ENCODE measurements around the gene RYR1.
"Not testable (repeated sequence)": the region's sequence is repeated elsewhere in the genome, so short reads cannot be mapped to it uniquely, and the experiment has no call there.

RYR1 gene

GRCh38 chr19:38544569-38545315 is 111.3 kb downstream of the RYR1 start:
- DNase-seq: no peak

- no peak for DNase-seq
Observed at GRCh38 chr19:38545596-38545995, 112.1 kb downstream of the RYR1 start.

GRCh38 chr19:38547421-38547820 is 113.9 kb downstream of the RYR1 start:
- DNase-seq: no peak

GRCh38 chr19:38549061-38549460 is 115.6 kb downstream of the RYR1 start:
- DNase-seq: no peak

GRCh38 chr19:38549942-38550341 is 116.5 kb downstream of the RYR1 start:
- no peak for DNase-seq

GRCh38 chr19:38550376-38550775 is 116.9 kb downstream of the RYR1 start:
- DNase-seq: no peak

DNA sequence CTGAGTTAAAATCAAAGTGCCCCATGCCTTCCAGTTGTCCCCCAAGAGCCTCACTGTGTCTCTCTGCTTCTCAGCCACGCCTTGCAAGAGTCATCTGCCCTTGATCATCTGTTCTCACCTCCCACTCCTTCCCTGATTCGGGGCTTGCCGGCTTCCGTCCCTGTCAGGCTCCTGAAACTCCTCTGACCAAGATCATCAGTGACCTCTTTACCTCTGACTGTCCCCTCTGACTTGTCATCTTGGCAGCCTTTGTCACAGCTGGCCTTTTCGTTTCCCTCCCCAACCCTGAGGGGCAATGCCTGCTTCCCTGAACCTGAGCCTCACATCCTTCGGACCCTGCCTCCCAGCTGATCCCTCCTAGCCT is 117.9 kb downstream of the RYR1 start:
- DNase-seq: no peak

GRCh38 chr19:38553239-38553638 is 119.7 kb downstream of the RYR1 start:
- DNase-seq: not testable (repeated sequence)

DNA sequence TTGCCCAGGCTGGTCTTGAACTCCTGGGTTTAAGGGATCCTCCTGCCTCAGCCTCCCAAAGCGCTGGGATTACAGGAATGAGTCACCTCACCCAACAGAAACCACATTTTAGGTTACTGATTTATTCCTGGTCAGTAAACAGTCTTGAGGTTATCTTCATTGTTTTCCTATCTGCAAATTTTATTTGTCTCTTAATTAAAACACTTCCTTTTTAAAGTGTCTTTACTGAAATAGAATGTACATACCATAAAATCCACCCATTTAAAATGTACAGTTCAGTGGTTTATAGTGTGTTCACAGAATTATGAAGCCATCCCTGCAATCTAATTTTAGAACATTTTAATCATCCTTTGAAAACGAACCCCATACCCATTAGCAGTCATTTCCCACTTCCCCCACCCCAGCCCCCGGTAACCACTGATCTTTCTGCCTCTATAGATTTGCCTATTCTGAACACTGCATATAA is 121.2 kb downstream of the RYR1 start:
- no peak for DNase-seq

DNA sequence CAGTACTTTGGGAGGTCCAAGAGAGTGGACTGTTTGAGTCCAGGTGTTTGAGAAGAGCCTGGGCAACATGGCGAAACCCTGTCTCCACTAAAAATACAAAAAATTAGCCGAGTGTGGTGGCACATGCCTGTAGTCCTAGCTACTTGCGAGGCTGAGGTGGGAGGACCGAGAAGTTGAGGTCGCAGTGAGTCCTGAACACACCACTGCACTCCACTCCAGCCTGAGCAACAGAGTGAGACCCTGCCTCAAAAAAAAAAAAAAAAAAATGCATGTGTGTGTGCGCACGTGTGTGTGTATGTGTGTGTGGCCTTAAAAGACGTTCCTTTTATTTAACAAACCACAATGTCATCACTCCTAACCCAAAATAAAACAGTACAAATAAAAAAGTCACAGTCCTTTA is 121.7 kb downstream of the RYR1 start:
- DNase-seq: no peak

DNA sequence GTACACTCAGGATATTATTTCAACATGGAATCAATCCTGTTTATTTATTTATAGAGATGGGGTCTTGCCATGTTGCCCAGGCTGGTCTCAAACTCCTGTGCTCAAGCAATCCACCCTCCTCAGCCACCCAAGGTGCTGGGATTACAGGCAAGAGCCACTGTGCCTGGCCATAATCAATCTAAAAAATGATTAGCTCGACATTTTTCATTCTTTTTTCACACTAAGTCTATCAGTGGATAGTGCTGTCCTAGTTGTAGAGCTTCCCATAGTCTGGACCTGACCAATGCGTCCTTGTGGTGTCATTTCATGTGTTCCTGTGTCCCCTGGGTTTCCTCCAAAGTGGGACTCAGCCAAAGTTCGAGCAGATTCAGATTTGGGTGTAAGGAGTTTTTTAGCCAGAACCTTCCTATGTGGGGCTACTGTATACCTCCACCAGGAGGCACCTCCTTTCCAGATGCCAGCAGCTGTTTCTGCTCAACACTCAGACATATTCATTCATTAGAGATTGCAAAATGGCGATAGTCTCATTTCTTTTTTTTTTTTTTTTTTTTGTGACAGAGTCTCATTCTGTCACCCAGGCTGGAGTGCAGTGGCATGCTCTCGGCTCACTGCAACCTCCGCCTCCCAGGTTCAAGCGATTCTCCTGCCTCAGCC is 123.2 kb downstream of the RYR1 start:
- DNase-seq: no peak

GRCh38 chr19:38557205-38557799 is 123.8 kb downstream of the RYR1 start:
- no peak for DNase-seq

DNA sequence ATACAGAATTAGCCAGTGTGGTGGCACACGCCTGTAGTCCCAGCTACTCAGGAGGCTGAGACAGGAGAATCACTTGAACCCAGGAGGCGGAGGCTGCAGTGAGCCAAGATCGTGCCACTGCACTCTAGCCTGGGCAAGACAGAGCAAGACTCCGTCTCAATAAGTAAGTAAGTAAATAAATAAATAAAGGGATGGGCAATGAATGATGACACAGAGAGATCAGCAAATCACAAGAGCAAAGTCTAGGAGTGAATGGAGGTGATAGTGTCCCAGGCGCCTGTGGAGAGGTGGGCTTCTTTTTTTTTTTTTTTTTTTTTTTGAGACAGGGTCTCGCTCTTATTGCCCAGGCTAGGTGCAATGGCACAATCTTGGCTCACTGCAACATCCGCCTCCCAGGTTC is 125.4 kb downstream of the RYR1 start:
- not testable (repeated sequence) for DNase-seq

GRCh38 chr19:38559428-38560401 is 126.2 kb downstream of the RYR1 start:
- DNase-seq: no peak

GRCh38 chr19:38561053-38561606 is 127.6 kb downstream of the RYR1 start:
- no peak for DNase-seq

DNA sequence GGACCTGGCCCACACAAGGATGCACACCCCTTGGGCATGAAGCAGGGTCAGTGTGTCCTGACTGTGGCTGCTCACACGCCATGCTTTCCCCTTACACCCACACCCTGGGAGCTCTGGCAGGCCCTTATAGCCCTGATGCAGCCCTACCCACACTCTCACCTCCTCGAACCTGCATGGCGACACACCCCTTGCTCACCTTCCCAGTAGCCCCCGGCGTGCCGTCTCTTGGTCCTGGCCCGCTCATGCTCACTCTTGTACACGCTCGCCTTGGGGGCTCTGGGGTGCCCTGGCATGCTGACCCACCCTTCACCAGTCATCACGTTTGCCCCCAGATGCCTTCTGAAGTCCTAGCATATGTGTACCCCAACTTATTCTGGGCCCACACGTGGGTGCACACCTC is 128.2 kb downstream of the RYR1 start:
- DNase-seq: no peak

GRCh38 chr19:38562096-38562495 is 128.6 kb downstream of the RYR1 start:
- no peak for DNase-seq

DNA sequence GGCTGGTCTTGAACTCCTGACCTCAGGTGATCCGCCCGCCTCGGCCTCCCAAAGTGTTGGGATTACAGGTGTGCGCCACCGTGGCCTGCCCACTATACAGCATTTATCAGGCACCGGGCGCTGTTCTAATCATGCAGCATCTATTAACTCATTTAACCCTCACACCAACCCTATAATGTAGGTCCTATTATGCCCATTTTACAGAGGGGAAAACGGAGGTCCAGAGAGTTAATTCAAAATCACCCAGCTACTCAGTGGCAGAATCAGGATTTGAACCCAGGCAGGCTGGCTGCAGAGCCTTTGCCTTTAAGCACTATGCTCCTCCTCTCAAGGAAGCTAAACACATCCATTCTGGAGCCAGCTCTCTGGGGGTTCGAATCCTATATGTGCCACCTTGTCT is 130.0 kb downstream of the RYR1 start:
- no peak for DNase-seq

GRCh38 chr19:38564981-38565690 is 131.6 kb downstream of the RYR1 start:
- DNase-seq: peak; percentile 51

DNA sequence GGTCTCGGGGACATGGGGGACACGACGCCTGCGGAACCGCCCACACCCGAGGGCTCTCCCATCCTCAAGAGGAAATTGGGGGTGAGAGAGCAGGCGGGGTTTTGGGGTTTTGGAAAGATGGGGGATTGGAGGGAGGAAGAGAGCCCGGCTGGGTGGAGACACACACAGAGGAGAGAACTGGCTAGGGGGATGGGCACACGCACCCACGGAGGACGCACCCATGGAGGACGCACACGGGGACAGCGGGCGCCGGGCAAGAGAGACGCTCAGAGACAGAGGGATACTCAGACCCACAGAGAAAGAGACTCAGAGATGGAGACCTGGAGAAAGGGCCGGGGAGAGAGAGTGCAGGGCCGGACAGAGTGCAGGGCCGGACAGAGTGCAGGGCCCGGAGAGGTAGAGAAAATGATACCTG is 132.2 kb downstream of the RYR1 start:
- no peak for DNase-seq

GRCh38 chr19:38569368-38569983 is 136.0 kb downstream of the RYR1 start:
- no peak for DNase-seq

Data from retina (tissue), 1 donor.